GM18909 (cell line): ENCODE measurements around the gene SYT1.

ENCODE experiments used
- ATAC-seq: cut with Tn5 transposase; IDR thresholded peaks from one replicate; pipeline ENCODE4 v1.9.1; 2021; ENCODE audit warnings: mild to moderate bottlenecking; ENCODE audit not compliant: unreplicated experiment, poor library complexity

The SYT1 gene

GRCh38 chr12:79453820-79454219 lies 589.2 kb downstream of the SYT1 start:
- no peak for ATAC-seq

GRCh38 chr12:79454338-79454843 lies 589.8 kb downstream of the SYT1 start:
- ATAC-seq = no peak

GRCh38 chr12:79455286-79455685 lies 590.7 kb downstream of the SYT1 start:
- no peak for ATAC-seq

- no peak for ATAC-seq
These were observed 617.7 kb downstream of the SYT1 start for GRCh38 chr12:79482323-79482722.

- ATAC-seq = no peak
These were observed 618.3 kb downstream of the SYT1 start for GRCh38 chr12:79482921-79483320.

GRCh38 chr12:79486154-79486553 lies 621.6 kb downstream of the SYT1 start:
- no peak for ATAC-seq

GRCh38 chr12:79487386-79488110 lies 623.0 kb downstream of the SYT1 start:
- no peak for ATAC-seq
